ENCODE results near the gene AFDN.

The AFDN gene

GRCh38 chr6:167833396-167833763, 6.7 kb downstream of the AFDN start:
- DNase-seq (ENCODE audit: low read depth in 2 of 2): no peak

DNA sequence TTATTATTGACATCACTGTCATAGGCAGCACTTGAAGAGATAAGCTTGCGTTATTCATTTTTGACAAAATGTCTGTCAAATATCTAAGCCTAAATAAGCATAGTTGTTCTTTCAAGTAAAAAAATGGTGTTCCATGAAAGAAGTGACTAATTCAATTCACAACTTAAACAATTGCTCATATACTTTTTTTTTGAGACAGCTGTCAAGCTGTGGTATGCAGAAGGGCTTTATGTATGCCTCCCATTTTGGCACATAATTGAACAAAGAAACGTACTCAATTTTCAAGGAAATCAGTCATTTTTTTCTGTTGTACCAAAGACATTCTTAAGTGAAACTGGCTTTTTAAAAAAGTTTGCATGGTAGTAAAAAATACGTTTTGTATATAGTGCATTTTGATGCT, 8.5 kb downstream of the AFDN start:
- no peak for DNase-seq (ENCODE audit: low read depth in 2 of 2)
- TF ChIP-seq CTCF (IDR thresholded peaks at IDR 0.05; ENCODE audit: low read depth, low read length): no peak
- H3K4me3 ChIP-seq (replicated peaks in 1 of 2; ENCODE audit: low read depth in 2 of 2, low read length in 2 of 2): no peak overlapping the region

More at GRCh38 chr6:167833396-167833763, 6.7 kb downstream of the AFDN start:
- H3K4me3 ChIP-seq (replicated peaks in 1 of 2; ENCODE audit: low read depth in 2 of 2, low read length in 2 of 2): no peak overlapping the region
- no peak for TF ChIP-seq CTCF (IDR thresholded peaks at IDR 0.05; ENCODE audit: low read depth, low read length)

DNA sequence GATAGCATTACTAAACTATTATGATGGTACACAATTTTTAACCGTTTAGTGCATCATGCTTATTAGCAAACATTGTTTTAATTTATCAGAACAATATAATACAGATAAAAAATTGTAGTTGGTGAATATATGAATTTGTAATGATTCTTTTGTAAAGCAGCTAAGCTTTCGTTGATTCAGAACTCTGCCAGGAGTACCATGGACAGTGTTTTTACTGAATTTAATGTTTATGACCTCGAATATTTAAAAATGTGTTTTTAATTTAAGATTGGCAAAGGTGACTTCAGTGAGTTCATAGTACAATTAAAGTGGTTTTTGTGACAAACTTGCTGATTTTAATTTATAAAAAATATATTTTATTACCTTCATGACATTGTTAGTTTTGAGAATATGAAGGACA, 10.0 kb downstream of the AFDN start:
- no peak overlapping the region for H3K4me3 ChIP-seq (replicated peaks in 1 of 2; ENCODE audit: low read depth in 2 of 2, low read length in 2 of 2)
- TF ChIP-seq CTCF (IDR thresholded peaks at IDR 0.05; ENCODE audit: low read depth, low read length): no peak
- no peak for DNase-seq (ENCODE audit: low read depth in 2 of 2)

GRCh38 chr6:167838207-167838748, 11.6 kb downstream of the AFDN start:
- DNase-seq (ENCODE audit: low read depth in 2 of 2): no peak
- H3K4me3 ChIP-seq (replicated peaks in 1 of 2; ENCODE audit: low read depth in 2 of 2, low read length in 2 of 2): no peak overlapping the region
- TF ChIP-seq CTCF (IDR thresholded peaks at IDR 0.05; ENCODE audit: low read depth, low read length): no peak

DNA sequence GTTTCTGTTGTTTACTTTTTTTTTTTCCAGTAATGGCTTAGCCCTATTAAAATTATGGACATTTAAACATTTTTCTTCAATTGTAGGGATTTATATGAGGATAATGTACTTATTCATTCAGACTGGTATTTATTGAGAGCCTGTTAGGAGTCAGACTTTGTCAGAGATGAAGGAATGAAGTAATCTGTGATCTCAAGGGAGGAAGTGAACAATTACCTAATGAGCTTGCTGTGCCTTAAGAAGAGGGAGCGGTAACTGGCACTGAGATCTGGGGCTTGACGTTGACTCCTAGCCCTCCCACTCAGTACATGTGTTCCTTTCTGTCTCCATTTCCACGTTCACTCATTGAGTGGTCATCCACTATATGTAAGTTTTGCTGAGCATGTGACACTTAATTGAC, 12.6 kb downstream of the AFDN start:
- peak; percentile 48 to 82 for DNase-seq (ENCODE audit: low read depth in 2 of 2)
- H3K4me3 ChIP-seq (replicated peaks in 1 of 2; ENCODE audit: low read depth in 2 of 2, low read length in 2 of 2): no peak overlapping the region
- no peak for TF ChIP-seq CTCF (IDR thresholded peaks at IDR 0.05; ENCODE audit: low read depth, low read length)

DNA sequence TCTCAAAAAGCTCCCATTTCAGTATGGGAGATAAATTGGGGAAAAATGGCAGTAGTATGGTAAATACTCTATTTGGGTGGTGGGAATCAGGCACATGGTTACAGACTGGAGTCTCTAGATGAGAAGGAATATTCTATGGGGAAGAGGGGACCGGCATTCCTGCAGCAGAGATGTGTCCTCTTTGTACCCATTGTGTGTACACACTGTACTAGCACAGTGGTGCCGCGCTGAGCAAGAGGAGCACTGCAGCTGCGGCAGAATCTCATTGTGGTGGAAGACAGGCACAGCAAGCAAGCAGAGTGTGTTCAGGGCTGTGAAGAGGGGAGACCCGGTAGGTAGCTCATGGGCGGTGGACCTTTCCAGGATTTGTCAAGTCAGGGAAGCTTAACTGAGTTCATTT, 13.0 kb downstream of the AFDN start:
- no peak overlapping the region for H3K4me3 ChIP-seq (replicated peaks in 1 of 2; ENCODE audit: low read depth in 2 of 2, low read length in 2 of 2)
- no peak for TF ChIP-seq CTCF (IDR thresholded peaks at IDR 0.05; ENCODE audit: low read depth, low read length)
- DNase-seq (ENCODE audit: low read depth in 2 of 2): no peak

DNA sequence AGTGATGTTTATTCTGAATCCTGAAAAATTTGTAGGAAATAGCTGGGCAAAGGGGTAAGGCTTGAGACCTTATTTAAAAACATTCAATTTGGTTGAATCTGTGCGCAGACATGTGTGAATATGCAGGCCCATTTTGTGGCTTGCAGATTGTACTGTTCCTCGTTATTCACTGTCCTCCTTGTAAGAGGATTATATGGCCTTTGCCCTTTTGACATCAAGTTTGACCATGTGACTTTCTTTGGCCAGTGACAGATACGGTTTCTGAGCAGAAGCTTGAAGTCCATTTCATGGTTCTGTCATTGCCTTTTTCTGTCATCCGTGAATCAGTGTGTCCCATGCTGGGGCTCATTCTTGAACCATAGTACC, 13.4 kb downstream of the AFDN start:
- no peak for DNase-seq (ENCODE audit: low read depth in 2 of 2)
- H3K4me3 ChIP-seq (replicated peaks in 1 of 2; ENCODE audit: low read depth in 2 of 2, low read length in 2 of 2): no peak overlapping the region
- no peak for TF ChIP-seq CTCF (IDR thresholded peaks at IDR 0.05; ENCODE audit: low read depth, low read length)
